ENCODE measurements around the gene TGIF1. TPM values are rescaled to one million over a fixed set of nuclear protein-coding genes. Genes with fewer than 3 reads are reported as not detected.
A peak's percentile ranks its signal among the peaks of the same experiment; 100 is the strongest.

Gene TGIF1
- polyA plus RNA-seq, 3 donors, result 32.2 to 109 (median 39.8) TPM

DNA sequence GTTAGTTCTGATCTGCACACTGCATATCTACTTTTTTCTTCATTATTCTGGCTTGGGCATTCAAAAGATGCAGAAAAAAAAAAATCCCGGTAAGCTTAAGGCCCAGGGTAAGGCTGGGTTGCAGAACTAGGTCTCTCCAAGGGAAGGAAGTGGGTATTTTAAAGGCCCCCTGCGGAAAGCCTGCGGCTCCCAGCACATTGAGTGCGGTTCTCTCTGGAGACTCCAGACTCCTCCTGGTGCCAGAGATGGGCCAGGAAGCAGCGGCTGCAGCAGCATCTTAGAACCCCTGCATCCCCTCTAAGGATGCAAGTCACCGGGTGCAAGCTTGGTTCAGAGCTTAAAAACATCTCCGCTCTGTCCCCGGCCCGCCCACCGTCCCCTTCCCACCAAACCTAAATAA lies 49.5 kb downstream of the TGIF1 start:
- Mint-ChIP-seq H3K4me3 (peak overlapping the region; percentile 65 to 89), H3K36me3 (peaks cover 7 to 20% of the 10 kb centered on the region in 2 donors), H3K27me3 (ENCODE audit: low read depth in 3 of 3) (peaks cover 36 to 40% (median 39%) of the 10 kb centered on the region in 3 donors), H3K4me1 (peaks cover 22% of the 10 kb centered on the region), H3K9me3 (peaks cover 0 to 6% (median 2%) of the 10 kb centered on the region in 7 donors), H3K27ac (no peak overlapping the region)
- 0% methylated on average over 3 of the region's 10 CpGs for WGBS (ENCODE audit: insufficient coverage)
- Histone ChIP-seq H3K9me3 (replicated peaks in 1 of 2; ENCODE audit: control insufficient read depth in 1 of 2, insufficient read depth in 1 of 2, low read length in 2 of 2) (no peaks in the 10 kb centered on the region), H3K4me2 (replicated peaks; ENCODE audit: extremely low read depth, low read length, poor library complexity, severe bottlenecking) (peak overlapping the region; percentile 70), H2AFZ (ENCODE audit: insufficient read depth, low read depth, low read length, poor library complexity, severe bottlenecking) (peak overlapping the region; percentile 71), H3K9ac (ENCODE audit: insufficient read depth, low read length, poor library complexity, severe bottlenecking) (peak overlapping the region; percentile 21), H4K20me1 (ENCODE audit: insufficient read depth, low read length) (no peaks in the 10 kb centered on the region), H3K36me3 (replicated peaks in 1 of 2; ENCODE audit: control insufficient read depth in 1 of 2, insufficient read depth in 2 of 2, low read length in 2 of 2) (no peaks in the 10 kb centered on the region), H3K27ac (ENCODE audit: low read depth in 1 of 2, low read length in 2 of 2) (no peak overlapping the region), H3K79me2 (ENCODE audit: insufficient read depth, low read length) (no peaks in the 10 kb centered on the region), H3K4me1 (ENCODE audit: control insufficient read depth in 1 of 2, insufficient read depth in 2 of 2, low read length in 2 of 2) (peaks cover 7 to 15% of the 10 kb centered on the region in 2 donors), H3K27me3 (ENCODE audit: control insufficient read depth in 2 of 2, insufficient read depth in 2 of 2, low read length in 2 of 2) (peaks cover 34 to 39% of the 10 kb centered on the region in 2 donors), H3K4me3 (replicated peaks in 1 of 3; ENCODE audit: low read depth in 2 of 3, low read length in 3 of 3) (peak overlapping the region in 1 of 3 experiments; percentile 63)
- intact Hi-C loops (cut with micrococcal nuclease), result no loop called here
- TF ChIP-seq, protein P1, sequence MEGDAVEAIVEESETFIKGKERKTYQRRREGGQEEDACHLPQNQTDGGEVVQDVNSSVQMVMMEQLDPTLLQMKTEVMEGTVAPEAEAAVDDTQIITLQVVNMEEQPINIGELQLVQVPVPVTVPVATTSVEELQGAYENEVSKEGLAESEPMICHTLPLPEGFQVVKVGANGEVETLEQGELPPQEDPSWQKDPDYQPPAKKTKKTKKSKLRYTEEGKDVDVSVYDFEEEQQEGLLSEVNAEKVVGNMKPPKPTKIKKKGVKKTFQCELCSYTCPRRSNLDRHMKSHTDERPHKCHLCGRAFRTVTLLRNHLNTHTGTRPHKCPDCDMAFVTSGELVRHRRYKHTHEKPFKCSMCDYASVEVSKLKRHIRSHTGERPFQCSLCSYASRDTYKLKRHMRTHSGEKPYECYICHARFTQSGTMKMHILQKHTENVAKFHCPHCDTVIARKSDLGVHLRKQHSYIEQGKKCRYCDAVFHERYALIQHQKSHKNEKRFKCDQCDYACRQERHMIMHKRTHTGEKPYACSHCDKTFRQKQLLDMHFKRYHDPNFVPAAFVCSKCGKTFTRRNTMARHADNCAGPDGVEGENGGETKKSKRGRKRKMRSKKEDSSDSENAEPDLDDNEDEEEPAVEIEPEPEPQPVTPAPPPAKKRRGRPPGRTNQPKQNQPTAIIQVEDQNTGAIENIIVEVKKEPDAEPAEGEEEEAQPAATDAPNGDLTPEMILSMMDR (IDR thresholded peaks at IDR 0.05), result no peak
- no peak for DNase-seq

DNA sequence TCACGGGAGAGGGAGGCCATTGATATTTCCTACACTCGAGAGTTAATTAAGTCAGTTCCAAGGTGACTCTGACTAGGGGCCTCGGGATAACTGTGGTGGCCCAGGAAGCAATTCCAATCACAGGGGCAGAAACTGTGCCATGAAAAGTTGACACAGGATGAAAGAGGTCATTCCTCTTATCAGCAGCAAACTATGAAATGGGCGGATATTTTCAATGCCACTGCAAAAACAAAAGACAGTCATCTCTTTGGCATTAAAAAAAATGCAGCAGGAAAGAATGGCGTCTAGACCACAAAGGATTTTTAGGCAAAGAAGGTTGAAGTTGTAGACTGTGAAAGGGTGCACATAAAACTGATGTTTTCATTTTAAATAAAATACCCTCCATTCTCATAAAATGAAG lies 50.0 kb downstream of the TGIF1 start:
- WGBS (ENCODE audit: insufficient coverage), result 18% methylated on average over 2 of the region's 5 CpGs
- H3K27me3 Mint-ChIP-seq (ENCODE audit: low read depth in 3 of 3), result peaks cover 36 to 40% (median 39%) of the 10 kb centered on the region in 3 donors
- H3K4me1 Mint-ChIP-seq, result peaks cover 20% of the 10 kb centered on the region
- Histone ChIP-seq H3K4me2 (replicated peaks; ENCODE audit: extremely low read depth, low read length, poor library complexity, severe bottlenecking) (no peak overlapping the region), H3K79me2 (ENCODE audit: insufficient read depth, low read length) (no peaks in the 10 kb centered on the region), H3K4me1 (ENCODE audit: control insufficient read depth in 1 of 2, insufficient read depth in 2 of 2, low read length in 2 of 2) (peaks cover 7 to 14% of the 10 kb centered on the region in 2 donors), H3K4me3 (replicated peaks in 1 of 3; ENCODE audit: low read depth in 2 of 3, low read length in 3 of 3) (no peak overlapping the region), H3K27ac (ENCODE audit: low read depth in 1 of 2, low read length in 2 of 2) (no peak overlapping the region), H3K27me3 (ENCODE audit: control insufficient read depth in 2 of 2, insufficient read depth in 2 of 2, low read length in 2 of 2) (peaks cover 34 to 39% of the 10 kb centered on the region in 2 donors), H3K9me3 (replicated peaks in 1 of 2; ENCODE audit: control insufficient read depth in 1 of 2, insufficient read depth in 1 of 2, low read length in 2 of 2) (no peaks in the 10 kb centered on the region), H3K36me3 (replicated peaks in 1 of 2; ENCODE audit: control insufficient read depth in 1 of 2, insufficient read depth in 2 of 2, low read length in 2 of 2) (no peaks in the 10 kb centered on the region), H3K9ac (ENCODE audit: insufficient read depth, low read length, poor library complexity, severe bottlenecking) (no peak overlapping the region), H4K20me1 (ENCODE audit: insufficient read depth, low read length) (no peaks in the 10 kb centered on the region), H2AFZ (ENCODE audit: insufficient read depth, low read depth, low read length, poor library complexity, severe bottlenecking) (no peak overlapping the region)
- DNase-seq, result no peak
- TF ChIP-seq, protein P1 (IDR thresholded peaks at IDR 0.05), result no peak
- H3K27ac Mint-ChIP-seq, result no peak overlapping the region
- H3K36me3 Mint-ChIP-seq, result peaks cover 7 to 17% of the 10 kb centered on the region in 2 donors
- intact Hi-C loops (cut with micrococcal nuclease), result no loop called here
- peak overlapping the region in 1 of 2 donors; percentile 89 for H3K4me3 Mint-ChIP-seq
- H3K9me3 Mint-ChIP-seq, result peaks cover 0 to 6% (median 2%) of the 10 kb centered on the region in 7 donors

Measured in CD14-positive monocyte (primary cell).